Caco-2 (cell line): Measurements from ENCODE around the gene MRGPRE. TPM values are rescaled to one million over a fixed set of nuclear protein-coding genes. Genes with fewer than 3 reads are reported as not detected.

Experiments
- BruUV-seq: library from RNA; stranded (reverse); fragments of 400-500 nt; replicated peaks from 2 replicates; lab custom pipeline; 2021; lab: Mats Ljungman, UMichigan
- CTCF ChIA-PET: fragments of 300-600 bp; sonication (Branson Sonifier 250); formaldehyde crosslinking; loops from one replicate; lab custom pipeline; 2022; ENCODE audit warnings: antibody characterized with exemption; lab: Charles Lee
- POLR2A ChIA-PET: fragments of 300-600 bp; sonication (Branson Sonifier 250); formaldehyde crosslinking; loops from one replicate; lab custom pipeline; 2022; ENCODE audit warnings: antibody characterized with exemption; lab: Charles Lee
- DNase-seq, 2 experiments: peaks; one replicate each; pipeline versions ENCODE4 v3.0.0 to v3.0.0-alpha.2; 2020 to 2022
- H3K27me3 ChIP-seq: replicated peaks from 2 replicates; pipeline ENCODE4 v1.6.0; 2011; ENCODE audit warnings: low read length; ENCODE audit not compliant: control insufficient read depth, insufficient read depth
- H3K36me3 ChIP-seq: 2 replicates; pipeline ENCODE4 v1.5.1; 2011; ENCODE audit warnings: low read length; ENCODE audit not compliant: control insufficient read depth, insufficient read depth
- H3K4me1 ChIP-seq: fragments of 250-450 bp; sonication (Bioruptor Pico); 2 replicates; pipeline ENCODE4 v1.5.1; 2020; ENCODE audit warnings: mild to moderate bottlenecking
- H3K4me3 ChIP-seq: 2 replicates; pipeline ENCODE4 v1.5.1; 2011; ENCODE audit warnings: low read depth, mild to moderate bottlenecking, control low read depth, low read length
- H3K9me3 ChIP-seq: fragments of 250-450 bp; sonication (Bioruptor Pico); 2 replicates; pipeline ENCODE4 v1.5.1; 2020; ENCODE audit warnings: mild to moderate bottlenecking, moderate library complexity
- H3K27ac Mint-ChIP-seq: one replicate; pipeline ENCODE4 v1.8.0; 2022; ENCODE audit warnings: mixed read lengths; ENCODE audit not compliant: unreplicated experiment
- H3K27me3 Mint-ChIP-seq: one replicate; pipeline ENCODE4 v1.8.0; 2022; ENCODE audit warnings: mixed read lengths; ENCODE audit not compliant: insufficient read depth, unreplicated experiment
- H3K36me3 Mint-ChIP-seq: one replicate; pipeline ENCODE4 v1.8.0; 2022; ENCODE audit warnings: mild to moderate bottlenecking, mixed read lengths; ENCODE audit not compliant: insufficient read depth, unreplicated experiment
- H3K4me1 Mint-ChIP-seq: one replicate; pipeline ENCODE4 v1.8.0; 2022; ENCODE audit warnings: low read depth, mixed read lengths; ENCODE audit not compliant: unreplicated experiment
- H3K4me3 Mint-ChIP-seq: one replicate; pipeline ENCODE4 v1.8.0; 2022; ENCODE audit warnings: mild to moderate bottlenecking, moderate library complexity, mixed read lengths; ENCODE audit not compliant: unreplicated experiment
- H3K9me3 Mint-ChIP-seq: one replicate; pipeline ENCODE4 v1.8.0; 2022; ENCODE audit warnings: mixed read lengths; ENCODE audit not compliant: unreplicated experiment
- CTCF ChIP-seq, 2 experiments: fragments of 200-600 bp in 1 of 2; IDR thresholded peaks; 1 replicate in 1 of 2; 2 replicates in 1 of 2; pipeline versions ENCODE4 v1.5.1 to v1.8.0; 2011 to 2022; ENCODE audit warnings: antibody characterized with exemption in 1 of 2, control low read depth in 1 of 2, inconsistent platforms in 1 of 2, low read depth in 1 of 2, low read length in 1 of 2, mild to moderate bottlenecking in 1 of 2, moderate library complexity in 1 of 2; ENCODE audit not compliant: insufficient read depth in 1 of 2, severe bottlenecking in 1 of 2, unreplicated experiment in 1 of 2
- intact Hi-C: fragments of 100-400 bp; cut with micrococcal nuclease; formaldehyde crosslinking; loops from one replicate; pipeline ENCODE4 v1.10.0; 2022; ENCODE audit not compliant: unreplicated experiment
- total RNA-seq: library from RNA; stranded (reverse); gene quantifications from 2 replicates; pipeline ENCODE4 v1.2.3, GENCODE V29; 2022

MRGPRE gene
- total RNA-seq, 1 experiment from 2014 or later, result not detected

- Mint-ChIP-seq H3K4me3 (no peak overlapping the region), H3K27me3 (peaks cover 34% of the 10 kb centered on the region), H3K36me3 (no peaks in the 10 kb centered on the region), H3K27ac (no peak overlapping the region), H3K4me1 (no peaks in the 10 kb centered on the region), H3K9me3 (no peaks in the 10 kb centered on the region)
- peaks cover 1% of the 10 kb centered on the region; the same call in 1 of the 2 replicates for H3K27me3 ChIP-seq
- ChIA-PET POLR2A (no interaction called here), CTCF (no interaction called here)
- TF ChIP-seq CTCF (IDR thresholded peaks at IDR 0.05; ENCODE audit: insufficient read depth in 1 of 2, low read depth in 1 of 2, low read length in 1 of 2, severe bottlenecking in 1 of 2, unreplicated experiment in 1 of 2), result no peak
- H3K4me3 ChIP-seq, result no peak overlapping the region
- BruUV-seq, result no TSS peak
- no peaks in the 10 kb centered on the region for H3K36me3 ChIP-seq
- intact Hi-C loops, result no loop called here
- no peak for DNase-seq
- peaks cover 3% of the 10 kb centered on the region; the same call in 1 of the 2 replicates for H3K9me3 ChIP-seq
- H3K4me1 ChIP-seq, result no peaks in the 10 kb centered on the region
These were observed 17.9 kb downstream of the MRGPRE start for GRCh38 chr11:3214420-3214699.

GRCh38 chr11:3213659-3214419 lies 18.4 kb downstream of the MRGPRE start:
- Mint-ChIP-seq H3K4me3 (no peak overlapping the region), H3K4me1 (no peaks in the 10 kb centered on the region), H3K9me3 (no peaks in the 10 kb centered on the region), H3K27me3 (peaks cover 34% of the 10 kb centered on the region), H3K27ac (no peak overlapping the region), H3K36me3 (no peaks in the 10 kb centered on the region)
- H3K4me3 ChIP-seq, result no peak overlapping the region
- H3K9me3 ChIP-seq, result peaks cover 3% of the 10 kb centered on the region; the same call in 1 of the 2 replicates
- BruUV-seq, result no TSS peak
- no peaks in the 10 kb centered on the region for H3K36me3 ChIP-seq
- ChIA-PET POLR2A (no interaction called here), CTCF (no interaction called here)
- intact Hi-C loops, result no loop called here
- TF ChIP-seq CTCF (IDR thresholded peaks at IDR 0.05; ENCODE audit: insufficient read depth in 1 of 2, low read depth in 1 of 2, low read length in 1 of 2, severe bottlenecking in 1 of 2, unreplicated experiment in 1 of 2), result no peak
- peak in 1 of 2 experiments; percentile 25 for DNase-seq
- no peaks in the 10 kb centered on the region for H3K4me1 ChIP-seq
- H3K27me3 ChIP-seq, result peaks cover 1% of the 10 kb centered on the region; the same call in 1 of the 2 replicates

GRCh38 chr11:3208272-3208671 lies 23.9 kb downstream of the MRGPRE start:
- ChIA-PET CTCF (no interaction called here), POLR2A (no interaction called here)
- intact Hi-C loops, result no loop called here
- H3K27ac Mint-ChIP-seq, result no peak overlapping the region
- no peaks in the 10 kb centered on the region for H3K4me1 Mint-ChIP-seq
- TF ChIP-seq CTCF (IDR thresholded peaks at IDR 0.05; ENCODE audit: insufficient read depth in 1 of 2, low read depth in 1 of 2, low read length in 1 of 2, severe bottlenecking in 1 of 2, unreplicated experiment in 1 of 2), result no peak
- no peaks in the 10 kb centered on the region for H3K36me3 Mint-ChIP-seq
- H3K4me3 Mint-ChIP-seq, result no peak overlapping the region
- Histone ChIP-seq H3K27me3 (no peaks in the 10 kb centered on the region; the same call in 1 of the 2 replicates), H3K4me3 (no peak overlapping the region), H3K36me3 (no peaks in the 10 kb centered on the region), H3K4me1 (no peaks in the 10 kb centered on the region), H3K9me3 (peaks cover 3% of the 10 kb centered on the region; the same call in 1 of the 2 replicates)
- peaks cover 6% of the 10 kb centered on the region for H3K27me3 Mint-ChIP-seq
- no peaks in the 10 kb centered on the region for H3K9me3 Mint-ChIP-seq
- DNase-seq, result no peak
- BruUV-seq, result no TSS peak
